K562 (cell line): ENCODE results near the gene HMGA1. TPM values are rescaled to one million over a fixed set of nuclear protein-coding genes. Genes with fewer than 3 reads are reported as not detected.

Experiments
- ARNT ChIP-seq, 2 experiments: fragments of 450-650 bp; IDR thresholded peaks; 2 replicates each; pipeline ENCODE4 v1.6.1; 2016; ENCODE audit warnings: mild to moderate bottlenecking in 1 of 2
- CBFB ChIP-seq: sonication (generic); formaldehyde crosslinking; IDR thresholded peaks from 2 replicates; pipeline ENCODE4 v1.4.0; 2020; ENCODE audit warnings: mild to moderate bottlenecking, missing genetic modification reagents
- CEBPZ ChIP-seq: fragments of 150-350 bp; IDR thresholded peaks from 2 replicates; pipeline ENCODE4 v1.6.1; 2014; ENCODE audit warnings: low read depth, mild to moderate bottlenecking, low read length, borderline replicate concordance
- DIDO1 ChIP-seq: fragments of 450-650 bp; IDR thresholded peaks from 2 replicates; pipeline ENCODE4 v1.6.1; 2016; ENCODE audit warnings: low read depth, missing biosample characterization, missing genetic modification characterization
- E2F1 ChIP-seq: sonication (generic); formaldehyde crosslinking; IDR thresholded peaks from 2 replicates; pipeline ENCODE4 v1.8.1; 2023; ENCODE audit warnings: mild to moderate bottlenecking, missing genetic modification reagents, moderate library complexity
- E4F1 ChIP-seq: fragments of 250-450 bp; sonication (Bioruptor Pico); IDR thresholded peaks from 2 replicates; pipeline ENCODE4 v1.5.0; 2021; ENCODE audit warnings: mild to moderate bottlenecking, borderline replicate concordance
- ELF1 ChIP-seq: fragments of 200-800 bp; sonication (Bioruptor generic); IDR thresholded peaks from 2 replicates; pipeline ENCODE4 v1.6.1; 2016; ENCODE audit warnings: missing genetic modification characterization, missing compliant biosample characterization
- FOS ChIP-seq: IDR thresholded peaks from 3 replicates; pipeline ENCODE4 v1.6.1; 2011; ENCODE audit not compliant: insufficient read length; ENCODE audit errors: extremely low read depth
- GTF2E2 ChIP-seq: fragments of 200-800 bp; sonication (Bioruptor generic); IDR thresholded peaks from 2 replicates; pipeline ENCODE4 v1.6.1; 2016; ENCODE audit warnings: missing genetic modification characterization, missing compliant biosample characterization
- HDAC8 ChIP-seq: fragments of 450-650 bp; IDR thresholded peaks from 2 replicates; pipeline ENCODE4 v1.6.1; 2016; ENCODE audit warnings: mild to moderate bottlenecking, missing genetic modification characterization, moderate library complexity, missing compliant biosample characterization
- HIVEP1 ChIP-seq: fragments of 250-450 bp; sonication (Bioruptor Pico); IDR thresholded peaks from 2 replicates; pipeline ENCODE4 v1.4.0; 2020; ENCODE audit warnings: mild to moderate bottlenecking
- IRF1 ChIP-seq: sonication (generic); formaldehyde crosslinking; IDR thresholded peaks from 2 replicates; pipeline ENCODE4 v1.8.0; 2022; ENCODE audit warnings: missing genetic modification reagents, mild to moderate bottlenecking, borderline replicate concordance
- NKRF ChIP-seq: fragments of 450-650 bp; IDR thresholded peaks from 2 replicates; pipeline ENCODE4 v1.6.1; 2016; ENCODE audit warnings: borderline replicate concordance
- RFX5 ChIP-seq: IDR thresholded peaks from 2 replicates; pipeline ENCODE4 v1.6.1; 2011; ENCODE audit warnings: low read depth, mild to moderate bottlenecking, improper control_type of control experiment, low read length
- STAG1 ChIP-seq: sonication (generic); formaldehyde crosslinking; IDR thresholded peaks from 2 replicates; pipeline ENCODE4 v1.5.0; 2020; ENCODE audit warnings: missing genetic modification reagents, borderline replicate concordance
- ZNF436 ChIP-seq: fragments of 250-450, 450-650 bp; sonication (Bioruptor Pico); formaldehyde crosslinking; IDR thresholded peaks from 2 replicates; pipeline ENCODE4 v1.7.0; 2020; ENCODE audit warnings: mild to moderate bottlenecking
- ZNF696 ChIP-seq: fragments of 250-450 bp; sonication (Bioruptor Pico); conservative IDR thresholded peaks from 2 replicates; pipeline ENCODE4 v1.4.0; 2020; ENCODE audit warnings: mild to moderate bottlenecking, moderate library complexity
- polyA plus RNA-seq, 8 experiments: library from polyadenylated mRNA; depleted of rRNA in 4 of 8; stranded (reverse) in 5 of 8; unstranded in 3 of 8; fragments of >200 nt; fragmentation: Nextera tagmentation in 2 of 8; fragmentation: Illumina TruSeq in 1 of 8; extraction: Ambion mirVana in 2 of 8; extraction: Trizol in 1 of 8; gene quantifications; 2 replicates each; pipeline versions ENCODE4 v1.2.1 to v1.2.3, GENCODE V29; 2011 to 2014; ENCODE audit warnings: inconsistent platforms in 1 of 8, missing spikeins in 1 of 8
- total RNA-seq, 7 experiments: library from RNA; depleted of rRNA in 6 of 7; stranded (reverse); fragments of >200 nt in 6 of 7; fragmentation: Illumina TruSeq in 2 of 7; extraction: Trizol in 2 of 7; gene quantifications; 2 replicates each; pipeline versions ENCODE4 v1.2.1 to v1.2.3, GENCODE V29; 2011 to 2021; ENCODE audit warnings: low replicate concordance in 1 of 7

Gene HMGA1
- total and polyA plus RNA-seq, 9 of the 15 experiments (the other 6 are each of a cell fraction or from before 2014, with no cell fraction given) = 27.8 to 1,947 (median 594) TPM

- TF ChIP-seq ARNT (IDR thresholded peaks at IDR 0.05) = no peak
- TF ChIP-seq CBFB (CRISPR knock-in tag) = no peak
- no peak for TF ChIP-seq FOS
- no peak for TF ChIP-seq RFX5
- TF ChIP-seq STAG1 = peak; percentile 83
- no peak for TF ChIP-seq E2F1 (CRISPR knock-in tag)
- peak; percentile 74 for TF ChIP-seq ELF1 (tag)
- TF ChIP-seq E4F1 = no peak
- TF ChIP-seq NKRF = peak; percentile 92
- no peak for TF ChIP-seq IRF1 (CRISPR knock-in tag)
- TF ChIP-seq CEBPZ = no peak
- no peak for TF ChIP-seq HIVEP1
- 0 out of 2 replicates have a peak, but pooled peaks have one; percentile 26 for TF ChIP-seq HDAC8 (tag)
- no peak for TF ChIP-seq DIDO1 (tag)
- no peak for TF ChIP-seq ZNF696 (CRISPR knock-in tag)
- no peak for TF ChIP-seq ZNF436 (CRISPR knock-in tag)
- no peak for TF ChIP-seq GTF2E2
Observed at GRCh38 chr6:34248727-34249468, 12.2 kb downstream of the HMGA1 start, which contains the start of gene SMIM29 (continued).
